ENCODE data around the gene PCDHGB1. TPM values are rescaled to one million over a fixed set of nuclear protein-coding genes. Genes with fewer than 3 reads are reported as not detected.
"Not testable (repeated sequence)": the region's sequence is repeated elsewhere in the genome, so short reads cannot be mapped to it uniquely, and the experiment has no call there.

PCDHGB1 gene
- total RNA-seq, 1 experiment from 2014 or later = 2.0 TPM

DNA sequence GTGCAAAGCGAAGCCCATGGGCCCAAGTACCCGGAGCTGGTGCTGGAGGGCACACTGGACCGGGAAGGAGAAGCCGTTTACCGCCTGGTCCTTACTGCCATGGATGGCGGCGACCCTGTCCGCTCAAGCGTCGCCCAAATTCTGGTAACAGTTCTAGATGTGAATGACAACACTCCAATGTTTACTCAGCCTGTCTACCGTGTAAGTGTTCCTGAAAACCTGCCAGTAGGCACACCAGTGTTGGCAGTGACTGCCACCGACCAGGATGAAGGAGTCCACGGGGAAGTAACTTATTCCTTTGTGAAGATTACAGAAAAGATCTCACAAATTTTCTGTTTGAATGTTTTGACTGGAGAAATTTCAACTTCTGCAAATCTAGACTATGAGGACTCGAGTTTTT lies 24.7 kb downstream of the PCDHGB1 start:
- TF ChIP-seq, protein P1, sequence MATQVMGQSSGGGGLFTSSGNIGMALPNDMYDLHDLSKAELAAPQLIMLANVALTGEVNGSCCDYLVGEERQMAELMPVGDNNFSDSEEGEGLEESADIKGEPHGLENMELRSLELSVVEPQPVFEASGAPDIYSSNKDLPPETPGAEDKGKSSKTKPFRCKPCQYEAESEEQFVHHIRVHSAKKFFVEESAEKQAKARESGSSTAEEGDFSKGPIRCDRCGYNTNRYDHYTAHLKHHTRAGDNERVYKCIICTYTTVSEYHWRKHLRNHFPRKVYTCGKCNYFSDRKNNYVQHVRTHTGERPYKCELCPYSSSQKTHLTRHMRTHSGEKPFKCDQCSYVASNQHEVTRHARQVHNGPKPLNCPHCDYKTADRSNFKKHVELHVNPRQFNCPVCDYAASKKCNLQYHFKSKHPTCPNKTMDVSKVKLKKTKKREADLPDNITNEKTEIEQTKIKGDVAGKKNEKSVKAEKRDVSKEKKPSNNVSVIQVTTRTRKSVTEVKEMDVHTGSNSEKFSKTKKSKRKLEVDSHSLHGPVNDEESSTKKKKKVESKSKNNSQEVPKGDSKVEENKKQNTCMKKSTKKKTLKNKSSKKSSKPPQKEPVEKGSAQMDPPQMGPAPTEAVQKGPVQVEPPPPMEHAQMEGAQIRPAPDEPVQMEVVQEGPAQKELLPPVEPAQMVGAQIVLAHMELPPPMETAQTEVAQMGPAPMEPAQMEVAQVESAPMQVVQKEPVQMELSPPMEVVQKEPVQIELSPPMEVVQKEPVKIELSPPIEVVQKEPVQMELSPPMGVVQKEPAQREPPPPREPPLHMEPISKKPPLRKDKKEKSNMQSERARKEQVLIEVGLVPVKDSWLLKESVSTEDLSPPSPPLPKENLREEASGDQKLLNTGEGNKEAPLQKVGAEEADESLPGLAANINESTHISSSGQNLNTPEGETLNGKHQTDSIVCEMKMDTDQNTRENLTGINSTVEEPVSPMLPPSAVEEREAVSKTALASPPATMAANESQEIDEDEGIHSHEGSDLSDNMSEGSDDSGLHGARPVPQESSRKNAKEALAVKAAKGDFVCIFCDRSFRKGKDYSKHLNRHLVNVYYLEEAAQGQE (IDR thresholded peaks at IDR 0.05; ENCODE audit: insufficient read depth in 1 of 2, low read depth in 2 of 2, low read length in 1 of 2) = no peak
- TF ChIP-seq SIN3A (IDR thresholded peaks at IDR 0.05; ENCODE audit: borderline replicate concordance, insufficient read depth, low read depth, low read length) (no peak), TCF7L2 (IDR thresholded peaks at IDR 0.05; ENCODE audit: low read depth, low read length) (no peak), POLR2AphosphoS5 (IDR thresholded peaks at IDR 0.05; ENCODE audit: low read depth, low read length) (no peak)
- TF ChIP-seq, protein P2, sequence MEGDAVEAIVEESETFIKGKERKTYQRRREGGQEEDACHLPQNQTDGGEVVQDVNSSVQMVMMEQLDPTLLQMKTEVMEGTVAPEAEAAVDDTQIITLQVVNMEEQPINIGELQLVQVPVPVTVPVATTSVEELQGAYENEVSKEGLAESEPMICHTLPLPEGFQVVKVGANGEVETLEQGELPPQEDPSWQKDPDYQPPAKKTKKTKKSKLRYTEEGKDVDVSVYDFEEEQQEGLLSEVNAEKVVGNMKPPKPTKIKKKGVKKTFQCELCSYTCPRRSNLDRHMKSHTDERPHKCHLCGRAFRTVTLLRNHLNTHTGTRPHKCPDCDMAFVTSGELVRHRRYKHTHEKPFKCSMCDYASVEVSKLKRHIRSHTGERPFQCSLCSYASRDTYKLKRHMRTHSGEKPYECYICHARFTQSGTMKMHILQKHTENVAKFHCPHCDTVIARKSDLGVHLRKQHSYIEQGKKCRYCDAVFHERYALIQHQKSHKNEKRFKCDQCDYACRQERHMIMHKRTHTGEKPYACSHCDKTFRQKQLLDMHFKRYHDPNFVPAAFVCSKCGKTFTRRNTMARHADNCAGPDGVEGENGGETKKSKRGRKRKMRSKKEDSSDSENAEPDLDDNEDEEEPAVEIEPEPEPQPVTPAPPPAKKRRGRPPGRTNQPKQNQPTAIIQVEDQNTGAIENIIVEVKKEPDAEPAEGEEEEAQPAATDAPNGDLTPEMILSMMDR (IDR thresholded peaks at IDR 0.05) = no peak
- in situ Hi-C loops (cut with HindIII; ENCODE audit: low pct_unique_long_range_greater_than_20kb, low sequenced_read_pairs) = no loop called here
- intact Hi-C loops (cut with micrococcal nuclease; ENCODE audit: unreplicated experiment) = no loop called here
- Histone ChIP-seq H3K36me3 (ENCODE audit: control insufficient read depth, insufficient read depth, low read length) (no peaks in the 10 kb centered on the region), H3K27me3 (ENCODE audit: control insufficient read depth, insufficient read depth, low read length) (0 out of 2 replicates have a peak, but pooled peaks cover 2% of the 10 kb centered on the region), H3K4me3 (ENCODE audit: low read depth in 2 of 2, low read length in 2 of 2) (no peak overlapping the region), H3K4me1 (ENCODE audit: control insufficient read depth, insufficient read depth, low read length) (no peaks in the 10 kb centered on the region), H3K27ac (ENCODE audit: low read length) (no peak overlapping the region), H3K9me3 (ENCODE audit: control insufficient read depth, insufficient read depth, low read depth, low read length) (peaks cover 7% of the 10 kb centered on the region; the same call in 1 of the 2 replicates)
- ChIA-PET POLR2A (interaction anchor here (0.6 kb wide), 1 partner anchor 57 kb away, joined by 4 read pairs; no protein-coding TSS in a partner anchor), CTCF (no interaction called here)
- ATAC-seq (no peak), DNase-seq (ENCODE audit: low read depth, low spot score) (no peak)
- BruUV-seq (replicated peaks) = no TSS peak

DNA sequence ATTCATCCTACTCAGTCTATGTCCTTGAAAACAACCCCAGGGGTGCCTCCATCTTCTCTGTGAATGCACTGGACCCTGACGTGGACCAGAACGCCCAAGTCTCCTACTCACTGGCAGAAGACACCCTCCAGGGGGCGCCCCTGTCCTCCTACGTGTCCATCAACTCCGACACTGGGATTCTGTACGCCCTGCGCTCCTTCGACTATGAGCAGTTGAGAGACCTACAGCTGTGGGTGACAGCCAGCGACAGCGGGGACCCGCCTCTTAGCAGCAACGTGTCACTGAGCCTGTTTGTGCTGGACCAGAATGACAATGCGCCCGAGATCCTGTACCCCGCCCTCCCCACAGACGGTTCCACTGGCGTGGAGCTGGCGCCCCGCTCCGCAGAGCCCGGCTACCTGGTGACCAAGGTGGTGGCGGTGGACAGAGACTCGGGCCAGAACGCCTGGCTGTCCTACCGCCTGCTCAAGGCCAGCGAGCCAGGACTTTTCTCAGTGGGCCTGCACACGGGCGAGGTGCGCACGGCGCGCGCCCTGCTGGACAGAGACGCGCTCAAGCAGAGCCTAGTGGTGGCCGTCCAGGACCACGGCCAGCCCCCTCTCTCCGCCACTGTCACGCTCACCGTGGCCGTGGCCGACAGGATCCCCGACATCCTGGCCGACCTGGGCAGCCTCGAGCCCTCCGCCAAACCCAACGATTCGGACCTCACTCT lies 25.7 kb downstream of the PCDHGB1 start:
- in situ Hi-C loops (cut with HindIII; ENCODE audit: low pct_unique_long_range_greater_than_20kb, low sequenced_read_pairs); intact Hi-C loops (cut with micrococcal nuclease; ENCODE audit: unreplicated experiment); H3K27ac ChIP-seq (ENCODE audit: low read length); H3K27me3 ChIP-seq (ENCODE audit: control insufficient read depth, insufficient read depth, low read length); DNase-seq (ENCODE audit: low read depth, low spot score); BruUV-seq (replicated peaks); H3K36me3 ChIP-seq (ENCODE audit: control insufficient read depth, insufficient read depth, low read length); CTCF ChIA-PET; H3K4me3 ChIP-seq (ENCODE audit: low read depth in 2 of 2, low read length in 2 of 2); H3K4me1 ChIP-seq (ENCODE audit: control insufficient read depth, insufficient read depth, low read length); ATAC-seq; H3K9me3 ChIP-seq (ENCODE audit: control insufficient read depth, insufficient read depth, low read depth, low read length); POLR2A ChIA-PET: not testable (repeated sequence)
